Hematopoietic multipotent progenitor cell treated with erythropoietin and hydrocortisone succinate and interleukin-3 and kit ligand, for 6 days (in vitro differentiated cells): Measurements from ENCODE around the gene GALE.
"Not testable (repeated sequence)": the region's sequence is repeated elsewhere in the genome, so short reads cannot be mapped to it uniquely, and the experiment has no call there.

Experiments used
- DNase-seq: peaks from one replicate; pipeline ENCODE4 v3.0.0-alpha.2; 2015

Gene GALE

DNA sequence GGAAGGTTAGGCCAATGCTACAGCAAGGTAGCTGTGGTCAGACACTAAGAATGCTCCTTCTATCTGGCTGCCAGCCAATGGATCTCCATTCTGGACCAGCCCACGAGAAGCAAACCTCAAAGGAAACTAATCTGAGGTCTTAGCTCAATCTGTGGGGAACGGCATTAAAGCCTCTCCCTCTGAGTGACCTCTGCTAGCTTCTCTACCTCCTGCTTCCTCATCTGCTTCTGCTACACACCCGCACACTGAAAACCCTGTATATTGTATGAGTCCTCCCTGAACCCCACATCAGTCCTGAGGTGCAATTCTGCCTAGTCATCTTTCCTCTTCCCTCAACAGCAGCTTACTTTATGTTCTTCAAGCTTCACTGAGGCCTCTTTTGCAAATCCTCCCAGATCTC, 6.9 kb upstream of the GALE start:
- peak; percentile 60 for DNase-seq

DNA sequence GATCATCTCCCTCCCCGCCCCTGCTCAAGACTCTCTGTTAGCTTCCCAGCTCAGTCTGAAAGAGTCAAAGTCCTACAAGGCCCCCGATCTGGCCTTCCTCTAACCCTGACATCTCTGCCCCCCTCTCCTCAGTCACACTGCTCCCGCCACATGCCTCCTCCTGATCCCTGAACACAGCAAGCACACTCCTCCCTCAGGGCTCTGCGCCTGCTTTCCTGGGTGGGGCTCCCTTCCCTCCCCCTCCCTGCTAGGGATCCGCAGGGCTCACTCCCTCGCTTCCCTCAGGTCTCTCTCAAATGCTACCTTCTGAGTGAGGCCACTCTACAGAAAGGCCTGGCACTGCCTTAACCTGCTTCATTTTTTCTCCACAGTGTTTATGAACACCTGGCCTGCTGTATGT, 5.7 kb upstream of the GALE start:
- DNase-seq: no peak

DNA sequence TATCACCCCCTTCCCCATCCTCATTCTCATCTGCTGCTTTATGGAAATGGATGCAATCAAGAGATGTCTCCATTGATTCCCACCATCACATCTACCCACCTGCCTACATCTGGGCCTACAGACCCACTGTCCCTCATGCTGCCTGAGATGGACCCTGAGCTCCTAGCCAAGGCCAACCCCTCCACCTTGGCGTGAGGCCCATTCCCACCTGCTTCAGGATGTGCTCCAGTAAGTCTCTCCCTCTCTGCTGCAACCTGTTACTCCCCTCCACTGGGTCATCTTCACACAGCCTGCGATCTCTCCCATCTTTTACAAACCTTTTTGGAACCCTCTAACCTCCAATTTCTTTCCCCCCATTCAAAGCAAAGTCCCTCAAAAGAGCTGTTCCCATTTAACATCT, 4.5 kb upstream of the GALE start:
- no peak for DNase-seq

DNA sequence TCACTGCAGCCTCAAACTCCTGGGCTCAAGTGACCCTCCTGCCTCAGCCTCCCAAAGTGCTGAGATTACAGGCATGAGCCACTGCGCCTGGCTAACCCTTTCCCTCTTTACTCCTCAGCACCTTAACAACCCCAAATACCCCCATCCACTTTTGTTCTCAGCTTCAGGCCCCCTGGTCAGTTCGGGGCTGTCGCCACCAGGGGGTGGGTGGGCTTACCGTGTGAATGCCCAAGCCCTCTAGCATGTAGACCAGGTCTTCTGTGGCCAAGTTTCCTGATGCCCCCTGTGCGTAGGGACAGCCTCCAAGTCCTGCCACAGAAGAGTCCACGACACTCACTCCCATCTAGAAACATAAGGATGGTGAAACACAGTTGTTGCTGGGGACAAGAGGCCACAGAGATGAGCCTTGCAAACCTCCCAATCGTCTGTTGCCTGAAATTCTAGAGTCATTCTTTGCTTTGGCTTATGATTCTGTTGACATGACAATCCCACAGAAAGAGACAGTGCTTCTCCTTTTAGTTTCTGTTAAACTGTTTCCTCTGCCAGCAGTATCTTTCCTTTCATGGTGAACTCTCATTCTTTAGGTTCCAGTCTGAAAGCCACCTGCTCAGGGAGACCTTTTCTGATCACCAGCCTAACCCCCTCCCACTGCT, 3.8 kb upstream of the GALE start:
- peak; percentile 14 for DNase-seq

DNA sequence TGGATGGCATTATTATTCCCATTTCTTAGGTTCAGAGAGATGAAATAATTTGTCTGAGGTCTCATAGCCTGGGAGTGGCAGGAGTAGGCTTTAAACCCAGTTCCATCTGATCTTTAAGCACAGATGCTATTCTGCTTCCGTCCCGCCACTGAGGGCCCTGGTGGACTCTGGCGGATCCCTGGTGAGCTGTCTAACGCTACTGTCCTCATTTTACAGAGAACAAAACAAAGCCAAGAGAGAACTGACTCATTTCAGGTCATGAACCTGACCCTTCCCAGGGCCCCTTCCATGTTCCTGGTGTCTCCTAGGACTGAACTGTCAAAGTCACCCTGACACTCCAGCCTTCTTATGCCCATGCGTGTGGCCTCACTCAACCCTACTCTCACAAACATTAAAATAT, 3.1 kb upstream of the GALE start:
- DNase-seq: no peak

DNA sequence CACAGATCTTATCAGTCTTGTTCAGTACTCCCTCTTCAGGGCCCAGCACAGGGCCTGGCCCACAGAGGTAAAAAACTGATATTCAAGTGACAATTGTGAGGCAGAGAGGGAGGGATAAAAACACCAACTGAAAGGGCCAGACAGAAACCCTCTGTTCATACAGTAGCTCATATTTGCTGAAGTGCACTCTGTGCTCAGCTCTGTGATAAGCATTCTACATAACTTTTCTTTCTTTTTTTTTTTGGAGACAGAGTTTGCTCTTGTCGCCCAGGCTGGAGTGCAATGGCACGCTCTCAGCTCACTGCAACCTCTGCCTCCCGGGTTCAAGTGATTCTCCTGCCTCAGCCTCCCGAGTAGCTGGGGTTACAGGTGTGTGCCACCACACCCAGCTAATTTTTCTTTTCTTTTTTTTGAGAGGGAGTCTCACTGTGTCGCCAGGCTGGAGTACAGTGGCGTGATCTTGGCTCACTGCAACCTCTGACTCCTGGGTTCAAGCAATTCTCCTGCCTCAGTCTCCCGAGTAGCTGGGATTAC, 2.3 kb upstream of the GALE start:
- peak; percentile 18 for DNase-seq

DNA sequence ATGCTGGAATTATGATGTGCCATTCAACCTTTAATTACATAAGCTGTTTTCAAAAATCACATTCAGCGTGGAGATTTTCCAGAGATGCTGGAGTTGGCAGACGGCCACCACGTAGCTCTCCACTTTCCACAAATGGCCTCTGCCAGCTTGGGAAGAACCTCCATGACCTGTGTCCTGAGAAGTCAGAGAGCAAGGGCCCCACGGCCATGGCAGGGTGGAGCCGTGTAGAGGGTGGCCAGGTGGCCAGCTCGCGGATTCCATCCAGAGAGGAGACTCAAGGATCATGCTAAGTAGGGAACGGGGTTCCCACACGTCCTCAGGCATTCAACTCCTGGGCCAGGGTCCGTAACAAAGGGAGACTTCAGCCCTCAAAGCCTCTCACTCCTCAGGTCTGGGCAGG, 1.3 kb upstream of the GALE start:
- DNase-seq: no peak

DNA sequence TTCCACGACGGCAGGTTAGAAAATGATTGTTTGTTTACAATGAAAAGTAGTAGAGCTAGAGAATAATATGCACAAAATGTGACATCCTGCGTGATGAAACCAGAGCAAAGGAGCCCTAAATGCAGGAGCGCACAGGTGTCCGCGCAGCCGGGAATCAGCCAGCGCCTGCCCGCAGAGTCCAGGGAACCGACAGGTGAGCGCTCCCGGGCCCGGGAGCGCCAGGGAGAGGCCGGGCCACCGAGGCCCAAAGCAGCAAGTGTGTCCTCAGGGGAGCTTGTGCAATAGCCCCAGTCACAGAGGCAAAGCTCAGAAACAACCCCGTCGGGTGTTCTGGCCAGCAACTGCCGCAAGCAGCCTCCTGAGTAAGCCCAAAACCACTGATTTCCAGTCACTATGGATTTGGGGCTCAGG, 789 bp upstream of the GALE start:
- DNase-seq: no peak

DNA sequence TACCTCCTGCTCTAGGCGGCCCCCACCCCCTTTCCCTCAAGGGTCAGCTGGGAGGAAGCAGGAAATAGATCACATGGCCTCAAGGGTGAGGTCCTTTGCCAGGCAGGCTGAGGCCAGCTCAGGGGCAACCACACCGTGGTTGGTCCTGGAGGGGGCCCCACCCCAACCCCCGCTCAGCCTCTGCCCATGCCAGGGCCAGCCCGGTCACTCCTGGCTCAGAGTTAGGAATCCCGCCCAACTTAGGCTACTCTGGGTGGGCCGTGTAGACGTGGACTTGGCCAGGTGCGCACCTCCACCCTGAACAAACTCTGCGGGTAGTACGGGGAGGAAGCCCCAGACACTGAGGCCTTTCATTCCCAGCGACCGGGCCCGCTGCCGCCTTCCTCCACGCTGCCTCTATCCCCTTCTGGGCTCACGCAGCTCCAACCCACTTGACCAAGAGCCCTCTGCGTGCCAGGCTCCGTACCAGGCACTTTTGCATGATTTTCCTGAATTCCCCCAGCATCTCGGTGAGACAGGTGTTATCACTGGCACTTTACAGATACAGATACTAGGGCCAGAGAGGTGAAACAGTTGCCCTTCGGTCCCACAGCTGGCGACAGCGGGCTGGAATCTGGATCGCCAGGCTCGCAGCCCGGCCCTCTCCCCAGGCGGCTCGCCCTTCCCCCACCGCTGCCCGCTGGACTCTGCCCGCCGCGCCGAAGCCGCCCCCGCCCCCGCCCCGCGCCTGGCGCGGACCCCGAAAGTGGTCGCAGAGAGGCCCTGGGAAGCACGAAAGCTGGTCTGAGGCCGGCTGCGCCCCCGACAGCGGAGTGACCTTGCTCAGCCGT, 769 bp downstream of the GALE start:
- DNase-seq: peak; percentile 72

DNA sequence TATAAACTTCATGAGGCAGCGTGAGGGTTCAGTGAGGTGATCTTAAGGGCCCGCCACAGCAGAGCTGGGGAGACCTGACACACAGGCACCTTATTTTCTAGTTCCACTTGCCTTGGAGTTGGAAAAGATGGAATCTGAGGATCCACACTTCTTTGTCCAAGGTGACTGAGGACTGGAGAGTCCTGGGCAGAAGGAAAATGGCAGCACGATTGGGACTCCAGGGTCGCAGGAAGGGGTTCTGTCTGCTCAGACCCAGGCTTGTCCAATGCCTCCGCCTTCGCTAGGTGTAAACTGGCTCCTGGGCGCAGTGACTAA, 1.3 kb downstream of the GALE start:
- no peak for DNase-seq

DNA sequence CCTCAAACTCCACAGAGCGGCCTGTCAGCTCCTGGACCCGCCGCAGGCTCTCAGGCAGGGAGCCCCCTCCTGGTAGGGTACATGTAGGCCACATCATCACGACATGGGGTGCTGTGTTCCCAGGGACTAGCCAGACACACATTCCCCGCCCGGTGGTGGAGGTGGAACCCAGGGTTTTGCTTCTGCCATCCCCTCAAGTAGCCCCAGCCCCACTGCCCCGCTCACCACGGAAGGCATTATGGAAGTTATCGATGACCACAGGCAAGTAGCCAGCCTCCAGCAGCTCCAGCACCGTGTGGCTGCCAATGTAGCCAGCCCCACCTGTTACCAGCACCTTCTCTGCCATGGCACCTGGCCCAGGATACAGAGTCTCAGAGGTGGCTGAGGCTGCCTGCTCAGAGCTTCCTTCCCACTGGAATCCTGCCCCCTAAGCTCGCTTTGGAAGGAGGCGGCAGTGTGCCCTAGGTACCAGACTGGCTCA, 1.9 kb downstream of the GALE start:
- DNase-seq: peak; percentile 62

DNA sequence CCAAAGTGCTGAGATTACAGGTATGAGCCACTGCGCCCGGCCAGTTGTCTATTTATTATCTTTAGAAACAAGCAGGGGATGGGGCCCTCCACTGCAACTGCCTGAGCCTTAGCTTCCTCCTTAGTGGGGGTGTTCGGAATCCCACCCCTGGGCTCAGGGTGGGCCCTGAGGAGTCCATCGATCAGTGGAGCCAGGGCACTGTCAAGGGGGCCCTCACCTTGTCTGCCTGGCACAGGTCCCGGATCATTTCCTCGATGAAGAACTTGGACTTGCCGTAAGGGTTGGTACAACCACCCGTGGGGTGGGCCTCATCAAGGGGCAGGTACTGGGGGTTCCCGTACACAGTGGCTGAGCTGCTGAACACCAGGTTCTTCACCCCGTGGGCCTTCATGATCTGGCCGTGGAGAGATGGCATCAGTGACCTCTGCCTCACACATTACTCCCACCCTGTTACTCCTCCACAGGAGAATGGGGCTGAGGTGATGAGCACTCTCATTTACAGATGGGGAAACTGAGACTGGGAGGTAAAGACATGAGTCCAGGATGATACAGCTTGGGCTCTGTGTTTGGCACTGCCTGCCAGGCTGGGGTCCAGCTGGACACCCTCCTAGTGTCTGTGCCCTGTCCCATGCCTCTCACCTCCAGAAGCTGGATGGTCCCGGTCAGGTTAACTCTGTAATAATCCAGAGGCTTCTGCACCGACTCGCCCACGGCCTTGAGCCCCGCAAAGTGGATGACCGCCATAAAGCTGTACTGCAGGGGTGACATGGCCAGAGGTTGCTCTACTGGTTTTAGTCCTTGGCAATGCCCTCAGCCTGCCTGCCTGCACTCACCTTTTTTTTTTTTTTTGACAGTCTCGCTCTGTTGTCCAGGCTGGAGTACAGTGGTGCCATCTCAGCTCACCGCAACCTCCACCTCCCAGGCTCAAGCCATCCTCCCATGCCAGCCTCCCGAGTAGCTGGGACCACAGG, 2.8 kb downstream of the GALE start:
- DNase-seq: no peak

DNA sequence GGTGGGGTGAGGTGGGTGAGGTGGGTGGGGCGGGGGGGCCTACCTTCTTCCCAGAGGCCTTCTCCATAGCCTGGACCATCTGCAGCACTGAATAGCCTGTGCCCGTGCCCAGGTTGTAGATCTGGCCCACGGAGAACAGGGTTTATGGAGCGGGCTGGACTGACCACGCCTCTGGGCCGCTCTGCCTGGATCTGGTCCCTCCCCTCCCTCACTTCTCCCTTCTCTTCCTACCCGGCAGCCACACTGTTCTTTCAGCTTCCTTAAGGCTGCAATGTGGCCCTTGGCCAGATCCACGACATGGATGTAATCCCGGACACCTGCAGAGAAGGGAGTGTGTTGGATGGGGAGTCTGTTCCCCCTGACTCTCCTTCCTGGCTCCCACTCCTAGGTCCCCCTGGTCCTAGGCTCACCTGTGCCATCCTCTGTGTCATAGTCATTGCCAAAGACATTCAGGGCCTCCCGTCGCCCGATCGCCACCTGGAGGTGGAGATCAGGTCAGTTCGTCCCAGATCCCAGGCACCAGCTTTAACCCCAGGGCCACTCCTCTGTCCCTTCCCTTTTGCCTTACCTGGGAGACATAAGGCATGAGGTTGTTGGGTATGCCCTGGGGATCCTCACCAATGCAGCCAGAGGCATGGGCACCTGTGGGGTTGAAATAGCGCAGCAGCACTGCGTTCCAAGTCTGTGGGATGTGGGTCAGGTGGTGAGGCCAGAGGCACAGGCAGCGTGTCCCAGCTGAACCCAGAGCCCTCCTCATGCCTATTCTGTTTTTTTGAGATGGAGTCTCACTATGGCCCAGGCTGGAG, 3.9 kb downstream of the GALE start:
- DNase-seq: no peak

DNA sequence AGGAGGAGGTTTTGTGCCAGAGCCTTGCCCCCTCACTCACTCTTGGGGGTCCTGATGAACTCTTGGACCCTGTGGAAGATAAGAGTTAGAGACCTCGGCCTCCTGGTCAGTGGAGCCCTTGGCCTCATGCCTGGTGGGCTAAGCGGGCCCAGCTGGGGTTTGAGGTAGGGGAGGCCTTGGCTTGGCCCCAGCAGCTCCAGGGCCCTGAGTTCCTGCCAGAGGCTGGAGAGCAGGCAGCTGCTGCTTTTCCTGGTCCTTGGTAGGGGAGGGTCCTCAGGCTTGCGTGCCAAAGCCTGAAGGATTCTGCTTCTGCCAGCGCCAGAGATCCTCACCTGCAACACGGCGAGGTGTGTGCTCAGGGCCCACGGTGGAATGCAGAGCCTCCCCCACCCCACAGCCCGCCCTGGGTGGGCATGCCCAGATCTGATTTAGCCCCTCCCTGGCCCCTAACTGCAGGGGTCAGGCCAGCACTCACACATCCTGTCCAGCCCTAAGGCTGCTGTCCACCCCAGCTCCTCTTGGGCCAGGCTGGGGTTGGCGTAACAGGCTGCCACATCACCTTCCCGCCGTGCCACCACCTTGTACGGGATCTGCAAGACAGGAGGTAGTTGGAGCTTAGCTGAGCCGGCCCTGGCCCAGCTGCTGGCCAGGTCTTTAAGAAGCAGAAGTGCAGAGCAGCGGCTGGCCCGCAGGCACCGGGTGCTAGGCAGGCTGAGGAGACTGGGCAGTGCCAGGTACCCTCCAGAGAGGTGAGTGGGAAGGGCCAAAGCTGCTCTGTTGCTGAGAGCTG, 4.7 kb downstream of the GALE start:
- DNase-seq: no peak

DNA sequence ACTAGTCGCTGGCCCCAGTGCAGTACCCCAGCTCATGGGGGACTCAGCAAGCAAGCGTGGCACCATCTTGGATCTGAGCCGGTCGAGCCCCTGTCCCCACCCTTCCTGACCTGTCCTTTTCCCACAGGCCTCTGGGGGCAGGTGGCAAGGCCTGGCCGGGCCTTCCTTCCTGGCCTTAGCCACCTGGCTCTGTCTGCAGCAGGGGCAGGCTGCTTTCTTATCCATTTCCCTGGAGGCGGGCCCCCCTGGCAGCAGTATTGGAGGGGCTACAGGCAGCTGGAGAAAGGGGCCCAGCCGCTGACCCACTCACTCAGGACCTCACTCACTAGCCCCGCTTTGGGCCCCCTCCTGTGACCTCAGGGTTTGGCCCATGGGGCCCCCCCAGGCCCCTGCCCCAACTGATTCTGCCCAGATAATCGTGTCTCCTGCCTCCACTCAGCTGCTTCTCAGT, 5.8 kb downstream of the GALE start:
- not testable (repeated sequence) for DNase-seq

DNA sequence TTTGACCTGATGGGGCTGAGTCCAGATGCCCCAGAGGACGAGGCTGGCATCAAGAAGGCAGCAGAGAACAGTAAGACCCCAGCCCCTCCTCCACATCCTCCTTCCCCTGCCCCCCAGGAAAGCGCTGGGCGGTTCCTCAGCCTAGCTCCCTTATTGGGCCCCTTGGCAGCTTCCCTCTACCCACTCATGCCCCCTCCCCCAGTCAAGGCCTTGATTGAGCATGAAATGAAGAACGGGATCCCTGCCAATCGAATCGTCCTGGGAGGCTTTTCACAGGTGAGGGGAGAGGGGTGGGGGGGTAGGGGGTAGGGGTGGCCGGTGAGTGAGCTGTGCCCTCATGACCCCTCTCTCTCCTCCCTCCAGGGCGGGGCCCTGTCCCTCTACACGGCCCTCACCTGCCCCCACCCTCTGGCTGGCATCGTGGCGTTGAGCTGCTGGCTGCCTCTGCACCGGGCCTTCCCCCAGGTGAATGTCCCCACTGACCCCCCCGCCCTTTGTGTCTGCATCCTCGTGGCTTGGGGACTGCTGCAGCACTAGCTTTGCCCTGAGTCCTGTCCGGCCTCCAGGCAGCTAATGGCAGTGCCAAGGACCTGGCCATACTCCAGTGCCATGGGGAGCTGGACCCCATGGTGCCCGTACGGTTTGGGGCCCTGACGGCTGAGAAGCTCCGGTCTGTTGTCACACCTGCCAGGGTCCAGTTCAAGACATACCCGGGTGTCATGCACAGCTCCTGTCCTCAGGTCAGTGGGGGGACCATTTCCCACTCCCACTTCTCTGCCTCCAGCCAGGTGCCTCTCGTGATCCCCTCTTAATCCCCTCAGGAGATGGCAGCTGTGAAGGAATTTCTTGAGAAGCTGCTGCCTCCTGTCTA, 6.5 kb downstream of the GALE start:
- no peak for DNase-seq

DNA sequence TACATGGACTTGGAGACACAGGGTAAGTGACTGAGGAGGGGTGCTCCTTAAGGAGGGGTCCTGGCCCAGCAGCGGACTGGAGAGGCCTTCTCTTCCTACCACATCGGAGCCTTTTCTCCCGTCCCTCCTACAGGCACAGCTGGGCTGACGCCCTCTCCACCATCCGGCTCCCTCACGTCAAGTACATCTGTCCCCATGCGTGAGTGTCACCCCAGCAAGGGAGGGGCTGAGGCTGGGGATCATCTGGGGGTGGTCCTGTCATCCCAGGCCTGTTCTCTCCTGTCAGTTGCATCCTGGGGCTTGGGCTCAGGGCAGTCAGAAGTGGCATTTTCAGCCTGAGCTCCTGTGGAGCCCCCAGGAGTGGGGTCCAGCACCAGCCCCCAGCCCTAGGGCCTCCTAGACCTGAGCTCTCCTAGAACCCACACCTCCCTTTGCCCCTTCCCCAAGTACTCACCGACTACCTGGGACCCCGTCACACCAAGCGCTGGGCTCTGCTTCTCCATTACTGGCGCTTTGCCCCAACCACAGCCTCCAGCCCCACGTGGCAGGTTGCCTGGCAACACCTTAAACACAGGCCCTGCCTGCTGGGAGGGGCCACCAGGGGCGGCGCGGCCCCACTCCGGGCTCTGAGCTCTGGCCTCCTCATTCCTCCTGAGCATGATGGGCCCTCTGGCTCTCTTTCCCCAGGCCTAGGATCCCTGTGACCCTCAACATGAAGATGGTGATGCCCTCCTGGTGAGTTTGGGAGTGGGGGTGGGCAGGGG, 7.4 kb downstream of the GALE start:
- peak; percentile 96 for DNase-seq

DNA sequence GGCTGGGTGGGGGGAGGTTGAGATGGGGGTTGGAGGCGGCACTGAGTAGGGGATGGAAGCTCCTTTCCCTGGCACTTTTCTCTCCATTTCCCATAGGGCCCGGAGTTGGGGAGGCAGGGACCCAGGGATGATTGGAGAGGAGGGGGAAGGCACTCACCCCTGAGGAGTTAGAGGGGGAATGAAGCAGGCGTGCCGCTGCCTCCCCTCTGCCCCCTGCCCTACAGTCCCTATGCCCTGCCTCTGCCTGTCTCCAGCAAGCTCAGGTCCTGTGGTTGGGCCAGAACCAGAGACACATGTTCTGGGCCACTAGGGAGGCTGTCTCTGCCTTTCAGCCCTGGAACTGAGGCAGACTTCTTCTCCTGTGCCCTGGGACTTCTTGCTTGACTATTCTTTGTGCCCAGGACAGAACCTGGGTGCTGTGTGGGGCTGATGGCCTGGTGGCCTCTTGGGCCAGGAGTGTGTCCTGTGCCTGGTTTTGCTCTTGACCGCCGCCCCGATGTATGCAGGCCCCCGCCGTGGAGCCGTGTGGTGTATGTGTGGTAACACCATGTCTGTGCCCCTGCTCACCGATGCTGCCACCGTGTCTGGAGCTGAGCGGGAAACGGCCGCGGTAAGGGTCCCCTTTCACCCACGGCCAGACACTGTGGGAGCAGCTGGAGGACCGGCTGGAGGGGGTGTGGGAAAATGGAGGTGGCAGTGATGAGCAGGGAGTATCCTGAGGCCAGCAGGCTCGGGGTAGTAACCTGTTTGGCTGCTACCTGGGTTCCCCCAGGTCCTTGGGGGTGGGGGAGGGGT, 8.2 kb downstream of the GALE start:
- no peak for DNase-seq
